GM13977 (cell line): ENCODE data around the gene C18orf63.

Experiments
- DNase-seq: peaks from one replicate; pipeline ENCODE4 v3.0.0; 2012; ENCODE audit warnings: low spot score
- in situ Hi-C: fragments of 300-500 bp; cut with MboI; formaldehyde crosslinking; loops from one replicate; pipeline ENCODE4 v1.12.0; 2022; ENCODE audit warnings: low sequenced_read_pairs, low pct_unique_long_range_greater_than_20kb, mixed read lengths, inconsistent platforms; ENCODE audit not compliant: unreplicated experiment
- TF ChIP-seq, protein P1 (sequence below): IDR thresholded peaks from 2 replicates; pipeline ENCODE4 v1.5.1; 2012; ENCODE audit warnings: mild to moderate bottlenecking, control low read depth; ENCODE audit not compliant: insufficient read depth; ENCODE audit errors: extremely low read depth, missing control alignments

Gene C18orf63

GRCh38 chr18:74299746-74300145 lies 15.9 kb upstream of the C18orf63 start:
- DNase-seq: no peak
- TF ChIP-seq, protein P1, sequence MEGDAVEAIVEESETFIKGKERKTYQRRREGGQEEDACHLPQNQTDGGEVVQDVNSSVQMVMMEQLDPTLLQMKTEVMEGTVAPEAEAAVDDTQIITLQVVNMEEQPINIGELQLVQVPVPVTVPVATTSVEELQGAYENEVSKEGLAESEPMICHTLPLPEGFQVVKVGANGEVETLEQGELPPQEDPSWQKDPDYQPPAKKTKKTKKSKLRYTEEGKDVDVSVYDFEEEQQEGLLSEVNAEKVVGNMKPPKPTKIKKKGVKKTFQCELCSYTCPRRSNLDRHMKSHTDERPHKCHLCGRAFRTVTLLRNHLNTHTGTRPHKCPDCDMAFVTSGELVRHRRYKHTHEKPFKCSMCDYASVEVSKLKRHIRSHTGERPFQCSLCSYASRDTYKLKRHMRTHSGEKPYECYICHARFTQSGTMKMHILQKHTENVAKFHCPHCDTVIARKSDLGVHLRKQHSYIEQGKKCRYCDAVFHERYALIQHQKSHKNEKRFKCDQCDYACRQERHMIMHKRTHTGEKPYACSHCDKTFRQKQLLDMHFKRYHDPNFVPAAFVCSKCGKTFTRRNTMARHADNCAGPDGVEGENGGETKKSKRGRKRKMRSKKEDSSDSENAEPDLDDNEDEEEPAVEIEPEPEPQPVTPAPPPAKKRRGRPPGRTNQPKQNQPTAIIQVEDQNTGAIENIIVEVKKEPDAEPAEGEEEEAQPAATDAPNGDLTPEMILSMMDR: no peak
- in situ Hi-C loops: no loop called here

- no peak for DNase-seq
- in situ Hi-C loops: no loop called here
Observed at GRCh38 chr18:74303306-74303705, 12.3 kb upstream of the C18orf63 start.

DNA sequence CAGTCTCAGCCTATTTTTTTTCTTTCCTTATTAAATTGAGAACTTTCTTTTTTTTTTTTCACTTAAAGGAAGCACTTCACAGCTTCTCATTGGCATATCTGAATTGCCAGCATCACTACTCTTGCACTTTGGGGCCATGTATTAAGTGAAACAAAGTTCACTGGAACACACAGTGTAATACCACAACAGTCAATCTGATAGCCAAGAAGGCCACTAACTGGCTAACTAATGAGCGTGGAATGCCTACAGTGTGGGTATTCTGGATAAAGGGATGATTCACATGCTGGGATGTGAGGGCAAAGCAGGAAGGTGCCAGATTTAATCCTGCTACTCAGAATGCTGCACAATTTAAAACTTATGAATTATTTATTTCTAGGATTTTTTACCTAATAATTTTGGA lies 11.7 kb upstream of the C18orf63 start:
- DNase-seq: no peak
- TF ChIP-seq, protein P1: no peak
- in situ Hi-C loops: no loop called here

More at GRCh38 chr18:74303306-74303705, 12.3 kb upstream of the C18orf63 start:
- TF ChIP-seq, protein P1: no peak

GRCh38 chr18:74310411-74310810 lies 5.2 kb upstream of the C18orf63 start:
- TF ChIP-seq, protein P1: peak; percentile 34
- no peak for DNase-seq
- in situ Hi-C loops: no loop called here

DNA sequence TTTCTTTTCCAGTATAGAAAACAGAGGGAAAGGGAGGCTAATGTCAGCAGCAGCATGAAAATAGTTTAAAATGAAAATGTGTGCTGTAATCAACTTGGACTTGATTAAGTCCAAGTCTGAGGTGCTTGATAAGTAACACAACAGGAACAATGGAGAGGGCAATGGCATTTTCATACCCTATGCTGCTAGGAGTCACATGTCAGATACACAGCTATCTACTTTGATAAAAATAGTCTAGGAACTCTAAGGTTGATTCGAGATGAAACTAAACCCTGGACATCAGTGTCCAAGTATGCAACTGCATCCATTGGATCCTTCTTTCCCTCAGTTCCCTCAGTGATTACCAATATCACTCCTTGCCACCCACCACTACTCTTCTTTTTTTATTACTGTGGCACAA lies 4.6 kb upstream of the C18orf63 start:
- TF ChIP-seq, protein P1: no peak
- no peak for DNase-seq
- in situ Hi-C loops: no loop called here

GRCh38 chr18:74314759-74315463 lies 728 bp upstream of the C18orf63 start:
- in situ Hi-C loops: no loop called here
- no peak for DNase-seq
- TF ChIP-seq, protein P1: no peak
